Endodermal cell (in vitro differentiated cells): ENCODE data around the gene ELAC1. TPM values are rescaled to one million over a fixed set of nuclear protein-coding genes. Genes with fewer than 3 reads are reported as not detected.
"Not testable (repeated sequence)": the region's sequence is repeated elsewhere in the genome, so short reads cannot be mapped to it uniquely, and the experiment has no call there.

Source experiments
- DNase-seq: peaks from one replicate; pipeline ENCODE4 v3.0.0-alpha.2; 2017
- H3K27ac ChIP-seq: 2 replicates; pipeline ENCODE4 v1.5.1; 2013; ENCODE audit warnings: mild to moderate bottlenecking, low read depth, low read length, moderate library complexity
- H3K27me3 ChIP-seq: 2 replicates; pipeline ENCODE4 v1.6.1; 2013; ENCODE audit warnings: mild to moderate bottlenecking, low read length, moderate library complexity; ENCODE audit not compliant: insufficient read depth, control insufficient read depth, poor library complexity, severe bottlenecking
- H3K36me3 ChIP-seq: 2 replicates; pipeline ENCODE4 v1.7.0; 2013; ENCODE audit warnings: mild to moderate bottlenecking, low read length, moderate library complexity; ENCODE audit not compliant: control insufficient read depth, insufficient read depth
- H3K4me1 ChIP-seq: one replicate; pipeline ENCODE4 v1.7.0; 2013; ENCODE audit warnings: low read length; ENCODE audit not compliant: control insufficient read depth, insufficient read depth
- H3K4me3 ChIP-seq: 2 replicates; pipeline ENCODE4 v1.5.1; 2013; ENCODE audit warnings: mild to moderate bottlenecking, low read length, moderate library complexity
- H3K9ac ChIP-seq: 2 replicates; pipeline ENCODE4 v1.6.1; 2013; ENCODE audit warnings: mild to moderate bottlenecking, low read length, moderate library complexity; ENCODE audit not compliant: poor library complexity, severe bottlenecking; ENCODE audit errors: extremely low read depth
- H3K9me3 ChIP-seq: 2 replicates; pipeline ENCODE4 v1.6.1; 2013; ENCODE audit warnings: mild to moderate bottlenecking, low read length, moderate library complexity; ENCODE audit not compliant: control insufficient read depth
- H3K27ac Mint-ChIP-seq: 2 replicates; pipeline ENCODE4 v1.8.0; 2020; ENCODE audit warnings: mixed read lengths
- H3K27me3 Mint-ChIP-seq: 2 replicates; pipeline ENCODE4 v1.8.0; 2021; ENCODE audit warnings: mild to moderate bottlenecking, mixed read lengths; ENCODE audit not compliant: insufficient read depth
- H3K36me3 Mint-ChIP-seq: 2 replicates; pipeline ENCODE4 v1.8.0; 2020; ENCODE audit warnings: low read depth, mixed read lengths
- H3K4me1 Mint-ChIP-seq: 2 replicates; pipeline ENCODE4 v1.8.0; 2020; ENCODE audit warnings: mixed read lengths
- H3K4me3 Mint-ChIP-seq: 2 replicates; pipeline ENCODE4 v1.8.0; 2020; ENCODE audit warnings: mild to moderate bottlenecking, moderate library complexity, mixed read lengths
- H3K9me3 Mint-ChIP-seq: 2 replicates; pipeline ENCODE4 v1.8.0; 2020; ENCODE audit warnings: mild to moderate bottlenecking, mixed read lengths
- CTCF ChIP-seq: fragments of 200-600 bp; sonication (generic); conservative IDR thresholded peaks from 2 replicates; pipeline ENCODE4 v1.5.0; 2021; ENCODE audit warnings: antibody characterized with exemption, mild to moderate bottlenecking
- WGBS, 2 experiments: methylation state at CpG; one replicate each; pipeline versions ENCODE4 v1.1.5 to v1.1.7; 2013; ENCODE audit warnings: missing lambda C conversion rate in 2 of 2, mixed read lengths in 1 of 2; ENCODE audit not compliant: insufficient coverage in 1 of 2, insufficient read length in 1 of 2; 5-methylcytosine and 5-hydroxymethylcytosine counted together
- total RNA-seq, 2 donors: library from RNA; stranded (reverse); fragmentation: NEBNext Ultra II Directional in 1 of 2; extraction: Animal tissue kit (Norgen Biotek cat#: 25700) in 1 of 2; gene quantifications; 2 replicates in 1 of 2; 3 replicates in 1 of 2; pipeline ENCODE4 v1.2.1, GENCODE V29; 2021

The ELAC1 gene
- total RNA-seq, 2 donors from 2014 or later: 5.1 to 7.4 TPM

- no peaks in the 10 kb centered on the region for H3K36me3 ChIP-seq
- no peak overlapping the region for H3K9ac ChIP-seq
- peaks cover 42% of the 10 kb centered on the region for H3K9me3 ChIP-seq
- 93% methylated on average over 1 of the region's 1 CpG; no CpG with 5 or more reads in 1 of the 2 experiments for WGBS, 2 experiments
- H3K4me1 ChIP-seq: no peaks in the 10 kb centered on the region
- Mint-ChIP-seq H3K36me3 (peaks cover 8% of the 10 kb centered on the region), H3K27ac (no peak overlapping the region), H3K4me3 (no peak overlapping the region), H3K4me1 (no peaks in the 10 kb centered on the region), H3K9me3 (peaks cover 46% of the 10 kb centered on the region), H3K27me3 (no peaks in the 10 kb centered on the region)
- H3K27ac ChIP-seq: no peak overlapping the region
- TF ChIP-seq CTCF: no peak
- peak overlapping the region; percentile 6 for H3K4me3 ChIP-seq
- H3K27me3 ChIP-seq: no peaks in the 10 kb centered on the region
- no peak for DNase-seq
Observed at GRCh38 chr18:50961974-50962373, 5.9 kb upstream of the ELAC1 start.

DNA sequence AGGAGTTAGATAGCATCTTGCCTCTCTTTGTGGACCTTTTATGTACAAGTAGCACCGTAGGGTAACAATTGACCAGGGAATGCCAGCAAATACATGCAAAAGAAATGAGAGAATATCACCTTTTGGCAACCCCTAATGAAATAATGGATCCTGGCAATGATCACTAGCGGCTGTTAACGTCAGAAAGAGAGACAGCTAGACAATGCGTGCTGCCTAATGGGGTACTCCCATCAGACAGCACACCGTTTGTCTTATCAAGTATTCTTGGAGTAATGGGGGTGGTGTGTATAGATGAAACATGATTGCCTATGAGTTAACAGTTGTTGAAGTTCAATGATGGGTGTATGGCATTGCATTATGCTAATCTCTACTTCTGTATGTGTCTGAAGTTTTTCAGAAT, 1.6 kb downstream of the ELAC1 start:
- Mint-ChIP-seq H3K27ac (no peak overlapping the region), H3K9me3 (peaks cover 6% of the 10 kb centered on the region), H3K4me3 (peak overlapping the region; percentile 84), H3K27me3 (no peaks in the 10 kb centered on the region), H3K36me3 (peaks cover under 1% of the 10 kb centered on the region), H3K4me1 (peaks cover 21% of the 10 kb centered on the region)
- peaks cover under 1% of the 10 kb centered on the region for H3K36me3 ChIP-seq
- peak overlapping the region; percentile 93 for H3K4me3 ChIP-seq
- WGBS, 2 experiments: 91 to 93% methylated on average over 5 of the region's 5 CpGs
- H3K4me1 ChIP-seq: peaks cover 5% of the 10 kb centered on the region
- no peaks in the 10 kb centered on the region for H3K27me3 ChIP-seq
- H3K9ac ChIP-seq: no peak overlapping the region
- no peaks in the 10 kb centered on the region for H3K9me3 ChIP-seq
- no peak for TF ChIP-seq CTCF
- H3K27ac ChIP-seq: no peak overlapping the region
- DNase-seq: no peak

- peaks cover 5% of the 10 kb centered on the region for H3K9me3 Mint-ChIP-seq
- peak overlapping the region; percentile 84 for H3K4me3 Mint-ChIP-seq
- H3K4me1 ChIP-seq: peaks cover 5% of the 10 kb centered on the region
- TF ChIP-seq CTCF: no peak
- H3K4me1 Mint-ChIP-seq: peaks cover 21% of the 10 kb centered on the region
- peaks cover 2% of the 10 kb centered on the region for H3K9me3 ChIP-seq
- WGBS, 2 experiments: 43% methylated on average over 2 of the region's 2 CpGs; no CpG with 5 or more reads in 1 of the 2 experiments
- no peak overlapping the region for H3K27ac Mint-ChIP-seq
- no peak overlapping the region for H3K9ac ChIP-seq
- no peaks in the 10 kb centered on the region for H3K27me3 ChIP-seq
- peaks cover 6% of the 10 kb centered on the region for H3K36me3 Mint-ChIP-seq
- H3K27me3 Mint-ChIP-seq: no peaks in the 10 kb centered on the region
- H3K4me3 ChIP-seq: no peak overlapping the region
- H3K27ac ChIP-seq: no peak overlapping the region
- no peak for DNase-seq
- peaks cover 6% of the 10 kb centered on the region for H3K36me3 ChIP-seq
Observed at GRCh38 chr18:50970006-50970405, 2.2 kb downstream of the ELAC1 start.

- H3K27me3 Mint-ChIP-seq, H3K27ac ChIP-seq, H3K4me3 ChIP-seq, H3K4me1 ChIP-seq, H3K4me3 Mint-ChIP-seq, H3K27ac Mint-ChIP-seq, H3K9ac ChIP-seq, DNase-seq, H3K27me3 ChIP-seq: not testable (repeated sequence)
- H3K36me3 ChIP-seq: peaks cover 28% of the 10 kb centered on the region
- peaks cover 29% of the 10 kb centered on the region for H3K36me3 Mint-ChIP-seq
- peaks cover 20% of the 10 kb centered on the region for H3K4me1 Mint-ChIP-seq
- peaks cover 19% of the 10 kb centered on the region for H3K9me3 Mint-ChIP-seq
- peaks cover 26% of the 10 kb centered on the region for H3K9me3 ChIP-seq
- WGBS, 2 experiments: 89 to 90% methylated on average over 3 to 5 of the region's 5 CpGs
Observed at GRCh38 chr18:50972404-50972803, 4.6 kb downstream of the ELAC1 start.
